Muscle layer of duodenum (tissue), 2 donors: ENCODE measurements around the gene DBP.
"Not testable (repeated sequence)": the region's sequence is repeated elsewhere in the genome, so short reads cannot be mapped to it uniquely, and the experiment has no call there.

Experiments
- H3K27ac ChIP-seq: one replicate; pipeline ENCODE4 v1.7.0; 2013; ENCODE audit warnings: mild to moderate bottlenecking, low read length
- H3K27me3 ChIP-seq: one replicate; pipeline ENCODE4 v1.7.0; 2013; ENCODE audit warnings: low read depth, mild to moderate bottlenecking, control low read depth, low read length
- H3K36me3 ChIP-seq, 2 donors: one replicate each; pipeline ENCODE4 v1.7.0; 2013; ENCODE audit warnings: low read length in 2 of 2, control low read depth in 1 of 2, mild to moderate bottlenecking in 1 of 2; ENCODE audit not compliant: insufficient read depth in 2 of 2, control insufficient read depth in 1 of 2
- H3K4me1 ChIP-seq, 2 donors: one replicate each; pipeline ENCODE4 v1.7.0; 2013; ENCODE audit warnings: low read length in 2 of 2, mild to moderate bottlenecking in 2 of 2, control low read depth in 1 of 2, moderate library complexity in 1 of 2; ENCODE audit not compliant: insufficient read depth in 2 of 2, control insufficient read depth in 1 of 2
- H3K4me3 ChIP-seq, 2 donors: one replicate each; pipeline ENCODE4 v1.7.0; 2013; ENCODE audit warnings: low read length in 2 of 2, low read depth in 1 of 2, mild to moderate bottlenecking in 1 of 2
- H3K9me3 ChIP-seq, 2 donors: one replicate each; pipeline ENCODE4 v1.7.0; 2013; ENCODE audit warnings: low read length in 2 of 2, control low read depth in 1 of 2, mild to moderate bottlenecking in 1 of 2; ENCODE audit not compliant: control insufficient read depth in 1 of 2
- donor health status: healthy.

The DBP gene

GRCh38 chr19:48636859-48637448 is at the start of gene DBP:
TSS of gene DBP (minus strand) at chr19:48637379. CDS start at chr19:48636994, 385 bp downstream.
- peaks cover 24 to 36% of the 10 kb centered on the region in 2 donors for H3K4me1 ChIP-seq
- no peaks in the 10 kb centered on the region for H3K9me3 ChIP-seq
- no peaks in the 10 kb centered on the region for H3K27me3 ChIP-seq
- H3K36me3 ChIP-seq: peaks cover 0 to 4% of the 10 kb centered on the region in 2 donors
- H3K27ac ChIP-seq: peak within 1 kb of the TSS; percentile 98
- peak within 1 kb of the TSS; percentile 71 to 96 for H3K4me3 ChIP-seq

GRCh38 chr19:48686637-48687036 is 49.5 kb upstream of the DBP start:
- not testable (repeated sequence) for H3K27me3 ChIP-seq, H3K36me3 ChIP-seq, H3K9me3 ChIP-seq, H3K4me1 ChIP-seq, H3K4me3 ChIP-seq, H3K27ac ChIP-seq

GRCh38 chr19:48686088-48686487 is 48.9 kb upstream of the DBP start:
- Histone ChIP-seq H3K27me3 (no peaks in the 10 kb centered on the region), H3K9me3 (no peaks in the 10 kb centered on the region), H3K4me3 (no peak overlapping the region), H3K4me1 (peaks cover 0 to 8% of the 10 kb centered on the region in 2 donors), H3K36me3 (no peaks in the 10 kb centered on the region), H3K27ac (no peak overlapping the region)

GRCh38 chr19:48685583-48685982 is 48.4 kb upstream of the DBP start:
- Histone ChIP-seq H3K4me1 (peaks cover 0 to 8% of the 10 kb centered on the region in 2 donors), H3K27ac (no peak overlapping the region), H3K36me3 (no peaks in the 10 kb centered on the region), H3K27me3 (no peaks in the 10 kb centered on the region), H3K9me3 (no peaks in the 10 kb centered on the region), H3K4me3 (no peak overlapping the region)

GRCh38 chr19:48683349-48683748 is 46.2 kb upstream of the DBP start:
- no peaks in the 10 kb centered on the region for H3K9me3 ChIP-seq
- peaks cover 0 to 8% of the 10 kb centered on the region in 2 donors for H3K4me1 ChIP-seq
- no peaks in the 10 kb centered on the region for H3K36me3 ChIP-seq
- no peak overlapping the region for H3K4me3 ChIP-seq
- H3K27ac ChIP-seq: no peak overlapping the region
- H3K27me3 ChIP-seq: no peaks in the 10 kb centered on the region

- Histone ChIP-seq H3K27ac (no peak overlapping the region), H3K4me1 (peaks cover 0 to 8% of the 10 kb centered on the region in 2 donors), H3K4me3 (no peak overlapping the region), H3K27me3 (no peaks in the 10 kb centered on the region), H3K36me3 (no peaks in the 10 kb centered on the region), H3K9me3 (no peaks in the 10 kb centered on the region)
These were observed 43.9 kb upstream of the DBP start for GRCh38 chr19:48681127-48681470.

- H3K4me3 ChIP-seq: no peak overlapping the region
- H3K27ac ChIP-seq: no peak overlapping the region
These were observed 43.4 kb upstream of the DBP start for GRCh38 chr19:48680436-48681126.

GRCh38 chr19:48680006-48680405 is 42.8 kb upstream of the DBP start:
- H3K4me1 ChIP-seq: peaks cover 0 to 12% of the 10 kb centered on the region in 2 donors
- H3K36me3 ChIP-seq, H3K9me3 ChIP-seq, H3K27ac ChIP-seq, H3K4me3 ChIP-seq, H3K27me3 ChIP-seq: not testable (repeated sequence)

More at GRCh38 chr19:48680436-48681126, 43.4 kb upstream of the DBP start:
- Histone ChIP-seq H3K27me3 (no peaks in the 10 kb centered on the region), H3K4me1 (peaks cover 0 to 11% of the 10 kb centered on the region in 2 donors), H3K9me3 (no peaks in the 10 kb centered on the region), H3K36me3 (no peaks in the 10 kb centered on the region)

GRCh38 chr19:48678201-48678600 is 41.0 kb upstream of the DBP start:
- Histone ChIP-seq H3K36me3 (no peaks in the 10 kb centered on the region), H3K27ac (peak overlapping the region; percentile 63), H3K4me3 (no peak overlapping the region), H3K4me1 (peaks cover 0 to 4% of the 10 kb centered on the region in 2 donors), H3K9me3 (no peaks in the 10 kb centered on the region), H3K27me3 (no peaks in the 10 kb centered on the region)

GRCh38 chr19:48676887-48677286 is 39.7 kb upstream of the DBP start:
- Histone ChIP-seq H3K36me3 (no peaks in the 10 kb centered on the region), H3K9me3 (no peaks in the 10 kb centered on the region), H3K27ac (peak overlapping the region; percentile 45), H3K4me3 (no peak overlapping the region), H3K4me1 (peaks cover 0 to 4% of the 10 kb centered on the region in 2 donors), H3K27me3 (no peaks in the 10 kb centered on the region)

GRCh38 chr19:48676487-48676886 is 39.3 kb upstream of the DBP start:
- H3K4me1 ChIP-seq: peaks cover 0 to 4% of the 10 kb centered on the region in 2 donors
- no peak overlapping the region for H3K4me3 ChIP-seq
- H3K36me3 ChIP-seq: no peaks in the 10 kb centered on the region
- H3K27me3 ChIP-seq: no peaks in the 10 kb centered on the region
- H3K9me3 ChIP-seq: no peaks in the 10 kb centered on the region
- H3K27ac ChIP-seq: peak overlapping the region; percentile 45
